IMR-90 (cell line): ENCODE measurements around the gene FOCAD. TPM values are rescaled to one million over a fixed set of nuclear protein-coding genes. Genes with fewer than 3 reads are reported as not detected.

Source experiments
- ATAC-seq: fragments of 200-7000 bp; cut with Tn5 transposase; 2 replicates; pipeline ENCODE4 v1.9.1; 2020; ENCODE audit warnings: low read depth, mild to moderate bottlenecking, moderate library complexity
- BruUV-seq: library from RNA; stranded (reverse); fragments of 400-500 nt; replicated peaks from 2 replicates; lab custom pipeline; 2021; lab: Mats Ljungman, UMichigan
- CTCF ChIA-PET: fragments of 300-600 bp; formaldehyde crosslinking; extraction: SDS; loops from one replicate; lab custom pipeline; 2021; ENCODE audit warnings: antibody characterized with exemption; lab: Yijun Ruan, JAX
- POLR2A ChIA-PET: fragments of 300-600 bp; sonication (Branson Sonifier 250); formaldehyde crosslinking; loops from one replicate; lab custom pipeline; 2022; ENCODE audit warnings: antibody characterized with exemption; ENCODE audit not compliant: unreplicated experiment; lab: Charles Lee
- DNase-seq: peaks from one replicate; pipeline ENCODE4 v3.0.0; 2013
- H2AFZ ChIP-seq: replicated peaks from 2 replicates; pipeline ENCODE3; 2013; ENCODE audit warnings: low read length, mild to moderate bottlenecking; ENCODE audit not compliant: poor library complexity
- H2AK5ac ChIP-seq: 2 replicates; pipeline ENCODE4 v1.6.1; 2013; ENCODE audit warnings: low read depth, low read length, inconsistent platforms
- H2AK9ac ChIP-seq: replicated peaks from 2 replicates; pipeline ENCODE3; 2013; ENCODE audit warnings: mild to moderate bottlenecking, low read depth, low read length, moderate library complexity; ENCODE audit not compliant: poor library complexity
- H2BK120ac ChIP-seq: 2 replicates; pipeline ENCODE4 v1.6.1; 2013; ENCODE audit warnings: low read depth, low read length, inconsistent platforms
- H2BK15ac ChIP-seq: 3 replicates; pipeline ENCODE4 v1.6.1; 2013; ENCODE audit warnings: low read depth, low read length, inconsistent platforms
- H2BK20ac ChIP-seq: 2 replicates; pipeline ENCODE4 v1.6.1; 2013; ENCODE audit warnings: low read depth, mild to moderate bottlenecking, inconsistent platforms, low read length, moderate library complexity
- H2BK5ac ChIP-seq: 2 replicates; pipeline ENCODE4 v1.6.1; 2013; ENCODE audit warnings: mild to moderate bottlenecking, low read depth, low read length, inconsistent platforms; ENCODE audit not compliant: poor library complexity, severe bottlenecking
- H3K14ac ChIP-seq: replicated peaks from 2 replicates; pipeline ENCODE4 v1.6.1; 2013; ENCODE audit warnings: low read depth, low read length, inconsistent platforms
- H3K18ac ChIP-seq: 2 replicates; pipeline ENCODE4 v1.6.1; 2013; ENCODE audit warnings: low read depth, low read length, control low read depth
- H3K23ac ChIP-seq: 2 replicates; pipeline ENCODE4 v1.6.1; 2013; ENCODE audit warnings: low read depth, low read length, inconsistent platforms
- H3K27ac ChIP-seq: 2 replicates; pipeline ENCODE4 v1.5.1; 2013; ENCODE audit warnings: mild to moderate bottlenecking, control low read depth, low read length; ENCODE audit not compliant: insufficient read depth
- H3K27me3 ChIP-seq: 2 replicates; pipeline ENCODE4 v1.6.1; 2013; ENCODE audit warnings: low read length; ENCODE audit not compliant: control insufficient read depth, insufficient read depth
- H3K36me3 ChIP-seq: 2 replicates; pipeline ENCODE4 v1.6.1; 2013; ENCODE audit warnings: low read length, mixed read lengths; ENCODE audit not compliant: control insufficient read depth, insufficient read depth
- H3K4ac ChIP-seq: 2 replicates; pipeline ENCODE4 v1.6.1; 2013; ENCODE audit warnings: low read depth, low read length, inconsistent platforms
- H3K4me1 ChIP-seq: 2 replicates; pipeline ENCODE4 v1.6.1; 2013; ENCODE audit warnings: low read length, mixed read lengths; ENCODE audit not compliant: control insufficient read depth, insufficient read depth
- H3K4me2 ChIP-seq: 2 replicates; pipeline ENCODE4 v1.6.1; 2013; ENCODE audit warnings: low read depth, mild to moderate bottlenecking, control low read depth, low read length, moderate library complexity
- H3K4me3 ChIP-seq: 2 replicates; pipeline ENCODE4 v1.5.1; 2013; ENCODE audit warnings: low read depth, mild to moderate bottlenecking, control low read depth, low read length, moderate library complexity; ENCODE audit not compliant: insufficient read depth
- H3K56ac ChIP-seq: 2 replicates; pipeline ENCODE4 v1.6.1; 2013; ENCODE audit warnings: low read length, inconsistent platforms; ENCODE audit not compliant: insufficient read depth; ENCODE audit errors: extremely low read depth
- H3K79me1 ChIP-seq, 2 experiments: 2 replicates each; pipeline ENCODE4 v1.6.1; 2013; ENCODE audit warnings: low read length in 2 of 2, inconsistent platforms in 1 of 2, low read depth in 1 of 2
- H3K9ac ChIP-seq: 2 replicates; pipeline ENCODE4 v1.6.1; 2013; ENCODE audit warnings: low read depth, low read length, control low read depth
- H3K9me1 ChIP-seq: 2 replicates; pipeline ENCODE4 v1.6.1; 2013; ENCODE audit warnings: low read length, inconsistent platforms; ENCODE audit not compliant: insufficient read depth
- H3K9me3 ChIP-seq: 2 replicates; pipeline ENCODE4 v1.6.1; 2013; ENCODE audit warnings: low read length; ENCODE audit not compliant: control insufficient read depth, insufficient read depth
- H4K20me1 ChIP-seq: 2 replicates; pipeline ENCODE4 v1.6.1; 2013; ENCODE audit warnings: low read length, inconsistent platforms; ENCODE audit not compliant: insufficient read depth
- H4K5ac ChIP-seq: 2 replicates; pipeline ENCODE4 v1.6.1; 2013; ENCODE audit warnings: mild to moderate bottlenecking, low read depth, low read length, control low read depth
- H4K8ac ChIP-seq, 2 experiments: 2 replicates each; pipeline ENCODE4 v1.6.1; 2013; ENCODE audit warnings: low read depth in 2 of 2, low read length in 2 of 2, control low read depth in 1 of 2, inconsistent platforms in 1 of 2
- H4K91ac ChIP-seq: 2 replicates; pipeline ENCODE4 v1.6.1; 2013; ENCODE audit warnings: low read depth, low read length, inconsistent platforms; ENCODE audit not compliant: insufficient read depth
- BHLHE40 ChIP-seq: fragments of 150-350 bp; IDR thresholded peaks from 2 replicates; pipeline ENCODE4 v1.6.1; 2016; ENCODE audit warnings: mild to moderate bottlenecking, low read depth, low read length
- CEBPB ChIP-seq: IDR thresholded peaks from 2 replicates; pipeline ENCODE4 v1.6.1; 2012; ENCODE audit warnings: low read depth, low read length, improper control_type of control experiment
- CTCF ChIP-seq: conservative IDR thresholded peaks from 2 replicates; pipeline ENCODE4 v1.5.1; 2012; ENCODE audit warnings: mild to moderate bottlenecking, low read depth, low read length, improper control_type of control experiment
- ELK1 ChIP-seq: fragments of 150-350 bp; IDR thresholded peaks from 2 replicates; pipeline ENCODE4 v1.6.1; 2016; ENCODE audit warnings: low read depth, mild to moderate bottlenecking, low read length, moderate library complexity, borderline replicate concordance
- FOS ChIP-seq: fragments of 150-350 bp; IDR thresholded peaks from 2 replicates; pipeline ENCODE4 v1.6.1; 2016; ENCODE audit warnings: low read depth, low read length
- MAZ ChIP-seq: IDR thresholded peaks from 2 replicates; pipeline ENCODE4 v1.6.1; 2012; ENCODE audit warnings: low read depth, mild to moderate bottlenecking, low read length, improper control_type of control experiment, moderate library complexity, borderline replicate concordance
- MXI1 ChIP-seq: IDR thresholded peaks from 2 replicates; pipeline ENCODE4 v1.6.1; 2012; ENCODE audit warnings: low read depth, mild to moderate bottlenecking, low read length, moderate library complexity, borderline replicate concordance
- POLR2A ChIP-seq: IDR thresholded peaks from 2 replicates; pipeline ENCODE4 v1.6.1; 2012; ENCODE audit warnings: mild to moderate bottlenecking, low read depth, low read length
- RAD21 ChIP-seq: IDR thresholded peaks from 2 replicates; pipeline ENCODE4 v1.6.1; 2012; ENCODE audit warnings: low read length, improper control_type of control experiment
- RCOR1 ChIP-seq: IDR thresholded peaks from 2 replicates; pipeline ENCODE4 v1.6.1; 2012; ENCODE audit warnings: mild to moderate bottlenecking, low read length, improper control_type of control experiment; ENCODE audit not compliant: insufficient replicate concordance
- SMC3 ChIP-seq: fragments of 150-350 bp; IDR thresholded peaks from 2 replicates; pipeline ENCODE4 v1.6.1; 2016; ENCODE audit warnings: low read depth, mild to moderate bottlenecking, antibody characterized with exemption, low read length, moderate library complexity
- USF2 ChIP-seq: fragments of 150-350 bp; IDR thresholded peaks from 2 replicates; pipeline ENCODE4 v1.6.1; 2017; ENCODE audit warnings: mild to moderate bottlenecking, antibody characterized with exemption, low read length, low read depth
- WGBS, 2 experiments: methylation state at CpG; one replicate each; pipeline versions ENCODE4 v1.1.5 to v1.1.7; 2013; ENCODE audit warnings: missing lambda C conversion rate in 2 of 2; ENCODE audit not compliant: insufficient read length in 1 of 2; ENCODE audit errors: extremely low coverage in 2 of 2; 5-methylcytosine and 5-hydroxymethylcytosine counted together
- dilution Hi-C: fragments of 300-500 bp; cut with HindIII; formaldehyde crosslinking; loops from one replicate; pipeline ENCODE4 v1.14.3; 2018; ENCODE audit warnings: low sequenced_read_pairs; ENCODE audit not compliant: unreplicated experiment
- in situ Hi-C: fragments of 300-500 bp; cut with MboI; formaldehyde crosslinking; loops from 3 replicates; pipeline ENCODE4 v1.14.3; 2019; ENCODE audit warnings: low sequenced_read_pairs, inconsistent platforms, mixed read lengths
- intact Hi-C: fragments of 100-400 bp; cut with micrococcal nuclease; formaldehyde crosslinking; loops from 2 replicates; pipeline ENCODE4 v1.10.0; 2022
- polyA plus RNA-seq, 3 experiments: library from polyadenylated mRNA; depleted of rRNA; stranded (reverse); fragments of >200 nt; gene quantifications; 2 replicates each; pipeline ENCODE4 v1.2.3, GENCODE V29; 2012; ENCODE audit warnings: low replicate concordance in 1 of 3
- total RNA-seq: library from RNA; depleted of rRNA; stranded (reverse); fragments of >200 nt; gene quantifications from 2 replicates; pipeline ENCODE4 v1.2.3, GENCODE V29; 2012

Gene FOCAD
- total and polyA plus RNA-seq, 2 of the 4 experiments (the other 2 are of a cell fraction): 28.8 to 91.2 TPM

GRCh38 chr9:20837166-20837565, 153.1 kb downstream of the FOCAD start:
- Histone ChIP-seq H4K5ac (no peak overlapping the region), H3K4me3 (no peak overlapping the region), H3K9me3 (no peaks in the 10 kb centered on the region; the same call in 1 of the 2 replicates), H2AFZ (no peak overlapping the region), H3K9ac (no peak overlapping the region), H3K36me3 (peaks cover 1% of the 10 kb centered on the region; the same call in 1 of the 2 replicates), H3K27ac (no peak overlapping the region), H2BK5ac (no peak overlapping the region), H2BK15ac (no peak overlapping the region; the same call in 2 of the 3 replicates), H3K27me3 (no peaks in the 10 kb centered on the region), H2BK120ac (no peak overlapping the region), H3K79me1 (peaks cover 2 to 10% of the 10 kb centered on the region in 2 experiments; a peak in 1 of 4 replicates), H3K14ac (no peak overlapping the region), H2BK20ac (no peak overlapping the region), H2AK9ac (no peak overlapping the region), H4K8ac (no peak overlapping the region), H3K56ac (no peak overlapping the region), H3K18ac (no peak overlapping the region), H3K4ac (no peak overlapping the region), H2AK5ac (no peak overlapping the region), H3K4me1 (peaks cover 2% of the 10 kb centered on the region; the same call in 1 of the 2 replicates), H4K20me1 (no peaks in the 10 kb centered on the region), H4K91ac (no peak overlapping the region), H3K9me1 (no peaks in the 10 kb centered on the region), H3K23ac (no peak overlapping the region), H3K4me2 (no peak overlapping the region)
- TF ChIP-seq USF2 (no peak), CEBPB (no peak), RAD21 (no peak), RCOR1 (no peak), POLR2A (no peak), BHLHE40 (no peak), SMC3 (no peak), MXI1 (no peak), FOS (no peak), MAZ (no peak), CTCF (no peak), ELK1 (no peak)
- BruUV-seq: no TSS peak
- in situ Hi-C loops: no loop called here
- CTCF ChIA-PET: no interaction called here
- DNase-seq: no peak
- intact Hi-C loops: no loop called here
- POLR2A ChIA-PET: no interaction called here
- ATAC-seq: no peak
- 100% methylated on average over 2 of the region's 3 CpGs; no CpG with 5 or more reads in 1 of the 2 experiments for WGBS, 2 experiments
- dilution Hi-C loops: no loop called here
